NCI-H2171 treated with DMSO at 0.1 percent for 48 hours (cell line): Measurements from ENCODE around the gene TIGAR.

ENCODE experiments used
- DNase-seq: peaks from one replicate; lab custom pipeline; 2025; lab: John Stamatoyannopoulos, UW

TIGAR gene

DNA sequence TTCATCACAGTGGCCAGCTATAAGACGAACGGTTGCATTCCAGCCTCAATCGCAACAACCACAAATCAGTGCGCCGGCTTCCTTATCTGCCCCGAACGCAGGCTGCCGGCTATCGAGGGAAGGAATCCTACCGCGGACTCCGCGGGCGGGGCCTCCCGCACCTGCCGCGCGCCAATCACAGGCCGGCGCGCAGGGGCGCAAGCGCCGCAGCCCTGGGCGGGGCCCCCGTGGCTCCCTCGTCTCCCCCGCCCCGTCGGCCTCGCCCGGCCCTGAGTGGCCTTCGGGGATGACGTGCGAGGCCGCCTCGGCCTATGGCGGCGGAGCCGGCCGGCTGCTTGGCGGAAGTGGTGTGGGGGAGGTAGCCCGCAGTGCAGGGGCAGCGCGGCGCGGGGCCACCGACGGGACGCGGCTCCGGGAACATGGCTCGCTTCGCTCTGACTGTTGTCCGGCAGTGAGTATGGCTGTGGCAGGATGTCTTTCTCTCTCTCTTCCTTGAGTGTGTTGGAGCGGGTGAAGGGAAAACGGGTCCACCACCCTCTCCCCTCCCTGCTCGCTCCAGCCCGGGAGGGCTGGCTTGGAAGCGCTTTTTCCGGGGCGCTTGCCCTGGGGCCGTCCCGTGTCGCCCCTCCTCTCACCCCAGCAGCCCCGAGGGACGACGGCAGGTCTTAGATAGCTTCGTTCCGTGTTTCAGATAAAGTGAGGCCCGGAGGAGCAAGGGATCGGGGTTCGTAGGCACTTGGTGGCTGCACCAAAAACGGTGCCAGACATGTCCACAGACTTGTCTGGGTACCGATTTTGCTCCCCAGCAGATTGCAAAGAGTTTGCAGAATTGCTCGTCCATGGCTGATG is at the start of gene TIGAR:
Gene TIGAR (plus strand): TSS at position 361 of the 849 bp plus-strand sequence. CDS start 59 bp downstream, at position 420.
- DNase-seq, result peak; percentile 100

GRCh38 chr12:4271717-4272423 is 49.1 kb upstream of the TIGAR start:
- peak; percentile 47 for DNase-seq

GRCh38 chr12:4272424-4273272 is 48.4 kb upstream of the TIGAR start:
- no peak for DNase-seq

- DNase-seq, result no peak
Observed at GRCh38 chr12:4273273-4273651, 47.8 kb upstream of the TIGAR start.

GRCh38 chr12:4273652-4274395 is 47.2 kb upstream of the TIGAR start, which contains the start of gene CCND2:
Gene CCND2 (plus strand): TSS chr12:4273762. CDS start chr12:4274041, 279 bp downstream.
- peak; percentile 36 for DNase-seq

- DNase-seq, result no peak
Observed at GRCh38 chr12:4274396-4275015, 46.5 kb upstream of the TIGAR start.

DNA sequence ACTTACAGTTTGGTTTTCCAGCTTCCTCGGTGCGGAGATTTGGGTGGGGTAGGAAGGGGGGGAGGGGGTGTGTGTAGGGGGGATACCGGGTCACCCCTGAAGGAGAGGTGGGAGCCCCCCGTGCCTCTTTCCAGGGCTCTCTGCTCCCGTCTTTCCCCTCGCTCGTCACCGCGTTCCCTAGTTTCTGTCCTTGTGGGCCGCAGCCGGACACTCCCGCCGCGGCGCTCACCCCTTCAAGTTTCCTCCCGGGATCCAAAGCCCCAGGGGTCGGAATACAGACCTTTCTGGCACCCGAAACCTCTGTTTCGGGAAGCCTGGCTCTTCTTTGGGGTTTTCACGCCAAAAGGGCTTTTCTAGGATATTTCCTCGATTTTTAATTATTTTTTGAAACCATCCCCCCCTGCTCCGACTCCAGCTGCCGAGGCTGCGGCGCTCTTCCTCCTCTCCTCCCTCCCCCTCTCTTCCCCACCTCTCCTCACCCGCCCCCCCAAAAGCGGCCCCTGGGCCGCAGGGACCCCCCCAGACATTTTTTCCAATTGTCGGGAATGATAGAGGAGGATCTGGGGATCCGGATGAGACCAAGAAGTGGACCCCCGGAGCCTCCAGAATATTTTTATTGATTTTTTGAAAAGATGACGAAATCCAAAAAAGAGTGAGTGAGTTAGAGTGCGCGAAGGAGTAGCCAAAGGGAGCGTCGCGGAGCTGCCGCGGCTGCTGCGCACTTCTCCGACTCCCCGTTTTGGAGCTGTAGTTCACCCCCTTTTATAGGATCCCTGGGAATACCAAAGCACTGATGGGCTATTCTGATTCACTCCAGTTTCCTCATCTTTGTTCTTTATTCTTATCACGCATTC is 45.8 kb upstream of the TIGAR start:
- DNase-seq, result no peak

DNA sequence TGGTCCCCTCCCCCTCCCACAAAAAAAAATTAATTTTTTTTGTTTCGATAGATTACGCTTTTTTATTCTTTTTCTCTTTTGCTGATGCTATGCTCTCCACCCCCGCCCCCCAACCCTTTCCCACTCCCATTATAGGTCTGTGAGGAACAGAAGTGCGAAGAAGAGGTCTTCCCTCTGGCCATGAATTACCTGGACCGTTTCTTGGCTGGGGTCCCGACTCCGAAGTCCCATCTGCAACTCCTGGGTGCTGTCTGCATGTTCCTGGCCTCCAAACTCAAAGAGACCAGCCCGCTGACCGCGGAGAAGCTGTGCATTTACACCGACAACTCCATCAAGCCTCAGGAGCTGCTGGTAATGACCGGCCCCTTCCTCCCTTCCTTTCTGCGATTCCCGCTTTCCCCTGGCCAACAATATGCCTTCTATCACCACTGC is 45.1 kb upstream of the TIGAR start:
- no peak for DNase-seq

GRCh38 chr12:4276524-4277204 is 44.3 kb upstream of the TIGAR start:
- peak; percentile 96 for DNase-seq

GRCh38 chr12:4277205-4277543 is 43.8 kb upstream of the TIGAR start:
- no peak for DNase-seq

- DNase-seq, result no peak
Observed at GRCh38 chr12:4277857-4278256, 43.2 kb upstream of the TIGAR start.

- DNase-seq, result peak; percentile 50
Observed at GRCh38 chr12:4278329-4279197, 42.5 kb upstream of the TIGAR start.

GRCh38 chr12:4279198-4279690 is 41.8 kb upstream of the TIGAR start:
- no peak for DNase-seq

- DNase-seq, result no peak
Observed at GRCh38 chr12:4280351-4281163, 40.5 kb upstream of the TIGAR start.

DNA sequence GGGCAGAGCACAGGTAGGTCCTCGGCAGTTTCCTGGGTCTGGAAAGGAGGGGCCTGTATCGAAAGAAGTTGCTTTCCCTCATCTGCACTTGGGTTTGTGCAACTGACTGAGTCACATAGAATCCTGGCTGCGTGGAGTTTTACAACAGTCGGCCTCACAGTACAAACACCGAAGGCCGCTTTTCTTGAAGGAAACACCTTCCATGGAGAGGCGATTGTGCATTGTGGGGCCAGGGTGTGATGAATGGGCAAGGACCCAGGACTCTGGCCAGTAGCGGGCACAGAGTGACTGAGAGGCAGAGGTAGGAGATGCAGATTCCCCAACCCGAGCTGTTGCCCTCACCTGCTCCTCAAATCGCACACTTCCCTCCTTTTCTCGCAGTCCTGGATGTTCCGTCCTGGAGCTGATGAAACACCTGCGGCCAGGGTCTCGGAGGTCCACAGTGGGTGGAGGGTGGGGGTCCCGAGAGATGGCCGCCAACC is 39.8 kb upstream of the TIGAR start:
- DNase-seq, result no peak

GRCh38 chr12:4282103-4282891 is 38.7 kb upstream of the TIGAR start:
- DNase-seq, result no peak
